SK-N-SH (cell line): Measurements from ENCODE around the gene C1RL.

ENCODE experiments used
- POLR2AphosphoS5 ChIP-seq: IDR thresholded peaks from 2 replicates; pipeline ENCODE4 v1.6.1; 2012; ENCODE audit warnings: low read depth, low read length
- RAD21 ChIP-seq: IDR thresholded peaks from 2 replicates; pipeline ENCODE4 v1.6.1; 2012; ENCODE audit warnings: mild to moderate bottlenecking, low read length
- RCOR1 ChIP-seq: fragments of 150-350 bp; IDR thresholded peaks from 2 replicates; pipeline ENCODE4 v1.6.1; 2017; ENCODE audit warnings: antibody characterized with exemption, low read length
- TF ChIP-seq, protein P1 (sequence below): fragments of 200-600 bp; sonication (generic); IDR thresholded peaks from 2 replicates; pipeline ENCODE4 v1.6.1; 2017; ENCODE audit warnings: antibody characterized with exemption, mild to moderate bottlenecking, moderate library complexity

DNA sequence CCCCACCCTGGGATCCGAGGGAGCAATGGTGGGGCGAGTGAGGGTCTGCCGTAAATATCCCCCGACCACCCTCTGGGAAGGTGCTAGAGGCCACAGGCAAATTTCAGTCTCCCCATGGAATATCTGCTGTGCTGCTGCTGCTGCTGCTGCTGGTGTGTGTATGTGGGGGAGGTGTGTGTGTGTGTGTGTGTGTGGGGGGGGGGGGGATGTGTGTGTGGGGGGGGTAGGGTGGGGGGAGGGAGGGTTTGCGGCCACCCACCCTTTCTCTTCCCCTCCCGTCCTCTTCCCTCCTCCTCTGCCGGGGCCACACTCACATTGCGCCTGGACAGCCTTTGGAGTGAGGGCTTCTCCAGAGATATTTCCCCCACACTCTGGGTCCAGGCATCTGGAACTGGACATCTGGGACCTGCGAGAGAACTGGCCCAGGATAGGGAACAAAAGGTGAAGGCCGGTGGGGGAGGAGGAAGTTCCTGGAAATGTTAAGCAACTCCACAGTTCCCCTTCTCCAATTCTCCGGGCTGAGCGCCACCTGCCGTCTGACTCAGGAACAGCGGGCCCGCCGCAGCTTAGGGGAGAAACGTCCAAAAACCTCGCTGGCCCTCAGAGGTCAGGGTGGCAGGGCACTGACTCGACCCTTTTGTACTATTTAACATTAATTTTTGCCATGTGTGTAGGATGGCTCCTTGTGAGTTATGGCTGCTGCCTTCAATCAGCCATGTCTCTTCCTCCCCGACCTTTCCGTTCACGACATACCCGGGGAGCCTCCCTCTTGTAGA, at the start of gene C1RL:
- TF ChIP-seq, protein P1, sequence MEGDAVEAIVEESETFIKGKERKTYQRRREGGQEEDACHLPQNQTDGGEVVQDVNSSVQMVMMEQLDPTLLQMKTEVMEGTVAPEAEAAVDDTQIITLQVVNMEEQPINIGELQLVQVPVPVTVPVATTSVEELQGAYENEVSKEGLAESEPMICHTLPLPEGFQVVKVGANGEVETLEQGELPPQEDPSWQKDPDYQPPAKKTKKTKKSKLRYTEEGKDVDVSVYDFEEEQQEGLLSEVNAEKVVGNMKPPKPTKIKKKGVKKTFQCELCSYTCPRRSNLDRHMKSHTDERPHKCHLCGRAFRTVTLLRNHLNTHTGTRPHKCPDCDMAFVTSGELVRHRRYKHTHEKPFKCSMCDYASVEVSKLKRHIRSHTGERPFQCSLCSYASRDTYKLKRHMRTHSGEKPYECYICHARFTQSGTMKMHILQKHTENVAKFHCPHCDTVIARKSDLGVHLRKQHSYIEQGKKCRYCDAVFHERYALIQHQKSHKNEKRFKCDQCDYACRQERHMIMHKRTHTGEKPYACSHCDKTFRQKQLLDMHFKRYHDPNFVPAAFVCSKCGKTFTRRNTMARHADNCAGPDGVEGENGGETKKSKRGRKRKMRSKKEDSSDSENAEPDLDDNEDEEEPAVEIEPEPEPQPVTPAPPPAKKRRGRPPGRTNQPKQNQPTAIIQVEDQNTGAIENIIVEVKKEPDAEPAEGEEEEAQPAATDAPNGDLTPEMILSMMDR: peak; percentile 83
- TF ChIP-seq RCOR1 (0 out of 2 replicates have a peak, but pooled peaks have one; percentile 30), POLR2AphosphoS5 (peak; percentile 49; the same call in 1 of the 2 replicates), RAD21 (peak; percentile 66)
